Measurements from ENCODE around the gene DIPK1B.

DNA sequence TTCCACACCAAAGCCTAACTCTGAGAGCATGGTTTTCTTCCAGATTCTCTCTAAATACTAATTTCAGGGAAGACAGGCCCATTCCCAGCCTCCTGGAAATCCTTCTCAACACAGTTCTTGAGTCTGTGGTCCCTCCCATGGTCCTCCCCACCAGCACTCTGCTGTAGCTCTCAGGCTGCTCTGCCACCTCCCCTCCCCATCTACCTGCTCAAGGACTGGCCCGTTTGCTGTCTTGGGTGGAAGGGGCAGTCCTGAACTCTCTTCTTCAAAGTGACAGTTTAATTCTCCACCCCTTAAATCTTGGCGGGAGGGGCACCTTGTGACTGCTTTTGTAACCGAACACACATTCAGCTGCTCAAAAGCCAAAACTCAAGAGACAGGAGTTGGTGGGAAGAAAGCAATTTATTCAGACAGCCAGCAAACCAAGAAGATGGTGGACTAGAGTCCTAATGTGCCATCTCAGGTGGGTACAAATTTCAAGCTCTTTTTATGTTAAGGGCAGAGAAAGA, 59.6 kb downstream of the DIPK1B start:
- TF ChIP-seq CTCF (conservative IDR thresholded peaks at IDR 0.05) (no peak), ZFX (IDR thresholded peaks at IDR 0.05) (no peak)
